Measurements from ENCODE around the gene TNFRSF9. TPM values are rescaled to one million over a fixed set of nuclear protein-coding genes. Genes with fewer than 3 reads are reported as not detected.

Gene TNFRSF9
- total and polyA plus RNA-seq, 2 donors (not counting 3 experiments of a cell fraction or from before 2014, with no cell fraction given), result 0.15 to 0.22 TPM

- POLR2A ChIA-PET, result no interaction called here
- CTCF ChIA-PET, result interaction anchor here (1.0 to 1.6 kb wide), 2 partner anchors 353 to 388 kb away, joined by 3 read pairs; no protein-coding TSS in a partner anchor
- intact Hi-C loops (cut with micrococcal nuclease), result loop anchor here (1.0 to 5.0 kb wide), 2 partner anchors 179 to 294 kb away; partner anchors contain the start of gene PER3
Observed at GRCh38 chr1:7960867-7961215, 20.2 kb upstream of the TNFRSF9 start.

More at GRCh38 chr1:7960867-7961215, 20.2 kb upstream of the TNFRSF9 start:
- H3K9me3 ChIP-seq (replicated peaks; ENCODE audit: control insufficient read depth, insufficient read depth, low read length), result no peaks in the 10 kb centered on the region
- H3K4me2 ChIP-seq (ENCODE audit: insufficient read depth, low read length), result peak overlapping the region; percentile 96
- H3K27me3 ChIP-seq (ENCODE audit: control insufficient read depth in 2 of 2, insufficient read depth in 2 of 2, low read length in 2 of 2), result no peaks in the 10 kb centered on the region
- peaks cover 7 to 10% of the 10 kb centered on the region in 2 experiments for H3K36me3 ChIP-seq (ENCODE audit: control insufficient read depth in 2 of 2, extremely low read depth in 1 of 2, insufficient read depth in 2 of 2, low read length in 2 of 2)
- TF ChIP-seq CTCF (IDR thresholded peaks at IDR 0.05; ENCODE audit: extremely low read depth in 1 of 2, insufficient read depth in 1 of 2, low read depth in 1 of 2, low read length in 2 of 2) (no peak), POLR2A (IDR thresholded peaks at IDR 0.05; ENCODE audit: low read depth, low read length) (no peak), JUN (IDR thresholded peaks at IDR 0.05; ENCODE audit: borderline replicate concordance, insufficient read depth, insufficient read length, low read depth) (no peak), POLR2AphosphoS5 (IDR thresholded peaks at IDR 0.05; ENCODE audit: insufficient read depth, low read depth, low read length) (no peak), FOS (IDR thresholded peaks at IDR 0.05; ENCODE audit: borderline replicate concordance, insufficient read depth, low read length) (no peak), EZH2 (IDR thresholded peaks at IDR 0.05; ENCODE audit: borderline replicate concordance, low read depth, low read length, severe bottlenecking) (no peak)
- TF ChIP-seq, protein P1, sequence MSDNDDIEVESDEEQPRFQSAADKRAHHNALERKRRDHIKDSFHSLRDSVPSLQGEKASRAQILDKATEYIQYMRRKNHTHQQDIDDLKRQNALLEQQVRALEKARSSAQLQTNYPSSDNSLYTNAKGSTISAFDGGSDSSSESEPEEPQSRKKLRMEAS (IDR thresholded peaks at IDR 0.05; ENCODE audit: insufficient read depth, insufficient read length), result no peak
- peak overlapping the region; percentile 90 for H3K9ac ChIP-seq (replicated peaks; ENCODE audit: extremely low read depth, insufficient read depth, low read length)
- no peak for DNase-seq (ENCODE audit: low read depth, low spot score)
- peak overlapping the region; percentile 70 for H2AFZ ChIP-seq (ENCODE audit: low read depth, low read length)
- peak overlapping the region; percentile 47 to 90 (median 81) for H3K4me3 ChIP-seq (replicated peaks in 1 of 3; ENCODE audit: insufficient read depth in 1 of 3, low read depth in 1 of 3, low read length in 3 of 3)
- H3K27ac ChIP-seq (ENCODE audit: insufficient read depth, low read depth, low read length), result peak overlapping the region; percentile 77
- H4K20me1 ChIP-seq (replicated peaks; ENCODE audit: control insufficient read depth, extremely low read depth, insufficient read depth, low read length), result no peaks in the 10 kb centered on the region
- dilution Hi-C loops (cut with MboI; ENCODE audit: extremely low pct_ligation_motif_present, low sequenced_read_pairs), result no loop called here
- BruUV-seq (replicated peaks), result TSS peak; percentile 98
- H3K9me1 ChIP-seq (replicated peaks; ENCODE audit: control insufficient read depth, extremely low read depth, insufficient read depth, low read length), result no peaks in the 10 kb centered on the region
- H3K79me2 ChIP-seq (ENCODE audit: control insufficient read depth, insufficient read depth, low read length), result peaks cover 28% of the 10 kb centered on the region
- FAIRE-seq, result no peak
- peaks cover 14% of the 10 kb centered on the region for H3K4me1 ChIP-seq (ENCODE audit: control insufficient read depth, extremely low read depth, insufficient read depth, low read length)
